Measurements from ENCODE around the gene SF3B1.

GRCh38 chr2:197427986-197428385, 6.8 kb downstream of the SF3B1 start:
- TF ChIP-seq CTCF (IDR thresholded peaks at IDR 0.05; ENCODE audit: low read length), result no peak
- no peak for TF ChIP-seq EZH2phosphoT487 (IDR thresholded peaks at IDR 0.05; ENCODE audit: low read length)

All from MM.1S (cell line).